Measurements from ENCODE around the gene LRCH1.

DNA sequence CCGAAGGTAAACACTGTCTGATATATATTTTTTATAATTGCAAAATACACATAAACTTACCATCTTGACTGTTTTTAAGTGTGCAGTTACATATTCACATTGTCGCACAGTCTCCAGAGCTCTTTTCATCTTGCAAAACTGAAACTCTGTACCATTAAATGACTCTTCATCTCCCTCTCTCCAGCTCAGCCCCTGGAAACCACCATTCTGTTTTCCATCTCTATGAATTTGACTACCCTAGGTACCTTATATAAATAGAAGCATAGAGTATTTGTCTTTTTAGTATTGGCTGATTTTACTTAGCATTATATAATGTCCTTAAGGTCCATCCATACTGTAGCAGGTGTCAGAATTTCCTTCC is 45.8 kb downstream of the LRCH1 start:
- TF ChIP-seq, protein P1, sequence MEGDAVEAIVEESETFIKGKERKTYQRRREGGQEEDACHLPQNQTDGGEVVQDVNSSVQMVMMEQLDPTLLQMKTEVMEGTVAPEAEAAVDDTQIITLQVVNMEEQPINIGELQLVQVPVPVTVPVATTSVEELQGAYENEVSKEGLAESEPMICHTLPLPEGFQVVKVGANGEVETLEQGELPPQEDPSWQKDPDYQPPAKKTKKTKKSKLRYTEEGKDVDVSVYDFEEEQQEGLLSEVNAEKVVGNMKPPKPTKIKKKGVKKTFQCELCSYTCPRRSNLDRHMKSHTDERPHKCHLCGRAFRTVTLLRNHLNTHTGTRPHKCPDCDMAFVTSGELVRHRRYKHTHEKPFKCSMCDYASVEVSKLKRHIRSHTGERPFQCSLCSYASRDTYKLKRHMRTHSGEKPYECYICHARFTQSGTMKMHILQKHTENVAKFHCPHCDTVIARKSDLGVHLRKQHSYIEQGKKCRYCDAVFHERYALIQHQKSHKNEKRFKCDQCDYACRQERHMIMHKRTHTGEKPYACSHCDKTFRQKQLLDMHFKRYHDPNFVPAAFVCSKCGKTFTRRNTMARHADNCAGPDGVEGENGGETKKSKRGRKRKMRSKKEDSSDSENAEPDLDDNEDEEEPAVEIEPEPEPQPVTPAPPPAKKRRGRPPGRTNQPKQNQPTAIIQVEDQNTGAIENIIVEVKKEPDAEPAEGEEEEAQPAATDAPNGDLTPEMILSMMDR (IDR thresholded peaks at IDR 0.05), result no peak
- TF ChIP-seq POLR2A (IDR thresholded peaks at IDR 0.05), result no peak
